Stimulated activated CD8-positive, alpha-beta memory T cell treated with anti-CD3 and anti-CD28 coated beads, Interleukin-15, amount 100 ng/mL, for 1 hour (primary cell): ENCODE results near the gene ECSIT.
"Not testable (repeated sequence)": the region's sequence is repeated elsewhere in the genome, so short reads cannot be mapped to it uniquely, and the experiment has no call there.

Experiments used
- DNase-seq: peaks from one replicate; pipeline ENCODE4 v3.0.0-alpha.2; 2020; ENCODE audit warnings: low read depth

The ECSIT gene, protein sequence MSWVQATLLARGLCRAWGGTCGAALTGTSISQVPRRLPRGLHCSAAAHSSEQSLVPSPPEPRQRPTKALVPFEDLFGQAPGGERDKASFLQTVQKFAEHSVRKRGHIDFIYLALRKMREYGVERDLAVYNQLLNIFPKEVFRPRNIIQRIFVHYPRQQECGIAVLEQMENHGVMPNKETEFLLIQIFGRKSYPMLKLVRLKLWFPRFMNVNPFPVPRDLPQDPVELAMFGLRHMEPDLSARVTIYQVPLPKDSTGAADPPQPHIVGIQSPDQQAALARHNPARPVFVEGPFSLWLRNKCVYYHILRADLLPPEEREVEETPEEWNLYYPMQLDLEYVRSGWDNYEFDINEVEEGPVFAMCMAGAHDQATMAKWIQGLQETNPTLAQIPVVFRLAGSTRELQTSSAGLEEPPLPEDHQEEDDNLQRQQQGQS

GRCh38 chr19:11528551-11529341, at the start of gene ECSIT:
Gene ECSIT, minus strand, starts transcription at chr19:11529134. Its CDS starts 9,964 bp downstream, at chr19:11519170.
- DNase-seq = peak; percentile 79

DNA sequence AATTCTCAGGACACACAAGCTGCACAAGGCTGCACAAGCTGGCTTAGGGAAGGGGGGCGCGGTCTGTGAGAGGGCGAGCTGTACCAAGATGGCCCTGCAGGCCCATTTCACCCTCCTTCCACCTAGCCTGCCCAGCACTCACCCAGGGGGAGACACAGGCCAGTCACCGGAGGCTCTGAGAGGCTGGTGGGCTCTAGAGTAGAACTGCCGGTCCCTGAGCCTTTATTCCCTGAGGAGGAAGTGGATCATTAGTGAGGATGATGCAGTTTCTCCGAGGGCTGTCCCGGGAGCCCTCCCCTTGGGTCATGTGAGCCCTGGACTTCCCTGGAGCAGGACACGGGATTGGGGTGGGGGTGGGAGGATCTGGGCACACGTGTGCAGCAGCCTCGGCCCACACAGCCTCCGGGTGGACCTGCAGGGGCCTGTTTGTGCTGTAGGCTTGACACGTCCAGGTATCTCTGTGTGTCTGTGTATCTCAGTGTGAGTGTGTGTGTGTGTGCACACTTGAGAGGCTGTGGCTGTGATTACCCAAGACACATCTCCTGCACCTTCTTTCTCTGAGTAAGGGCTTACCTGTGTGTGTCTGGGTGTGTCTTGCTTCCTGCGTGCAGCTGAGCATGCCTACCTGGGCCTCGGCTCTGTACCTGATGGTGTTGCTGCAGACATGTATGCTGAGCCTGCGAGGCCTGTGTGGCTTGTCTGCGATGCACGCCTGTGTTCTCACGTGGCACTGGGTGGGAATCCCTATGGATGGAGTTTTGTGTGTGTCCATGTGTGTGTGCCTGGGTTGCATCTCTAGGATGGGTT, 48.7 kb upstream of the ECSIT start, which contains the start of gene ACP5:
TSS of gene ACP5 (minus strand) at position 195 of the 807 bp plus-strand sequence. CDS start 328 bp downstream, outside the sequence.
- no peak for DNase-seq

- no peak for DNase-seq
Observed at GRCh38 chr19:11576227-11576626, 47.3 kb upstream of the ECSIT start.

GRCh38 chr19:11574689-11575088, 45.8 kb upstream of the ECSIT start:
- DNase-seq = no peak

GRCh38 chr19:11573763-11574162, 44.8 kb upstream of the ECSIT start:
- DNase-seq = not testable (repeated sequence)

GRCh38 chr19:11573354-11573753, 44.4 kb upstream of the ECSIT start:
- not testable (repeated sequence) for DNase-seq

DNA sequence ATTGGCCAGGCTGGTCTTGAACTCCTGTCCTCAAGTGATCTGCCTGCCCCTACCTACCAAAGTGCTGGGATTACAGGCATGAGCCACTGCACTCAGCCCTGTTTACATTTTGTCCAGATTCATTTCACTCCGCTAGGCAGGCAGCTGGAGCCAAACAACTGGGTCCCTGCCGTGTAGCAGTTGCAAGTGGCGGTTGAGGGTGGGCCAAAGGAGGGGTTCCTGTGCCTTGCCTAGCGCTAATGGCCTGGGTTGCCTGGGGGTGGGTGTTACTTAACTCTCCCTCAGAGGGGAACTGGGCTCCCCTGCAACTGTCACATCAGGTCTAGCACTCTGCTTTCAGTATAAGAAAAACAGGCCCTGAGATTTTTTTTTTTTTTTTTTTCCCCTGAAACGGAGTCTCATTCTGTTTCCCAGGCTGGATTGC, 41.1 kb upstream of the ECSIT start:
- no peak for DNase-seq

DNA sequence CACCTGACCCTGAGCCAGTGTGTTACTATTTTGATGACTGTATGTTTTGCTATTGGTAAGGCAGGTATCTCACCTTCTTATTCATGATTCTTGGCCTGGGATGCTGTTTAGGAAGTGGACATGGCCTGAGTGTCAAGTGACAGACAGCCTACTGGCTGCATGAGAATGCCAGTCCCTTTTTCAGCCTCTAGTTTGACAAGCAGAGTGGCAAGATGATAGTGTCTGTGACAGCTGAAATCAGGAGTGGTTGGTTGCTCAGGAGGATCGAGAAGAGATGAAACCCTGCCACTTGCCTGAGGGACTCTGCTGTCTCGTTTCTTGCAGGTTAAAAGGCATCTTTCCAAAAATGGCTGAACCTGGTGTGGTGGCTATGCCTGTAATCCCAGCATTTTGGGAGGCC, 37.2 kb upstream of the ECSIT start:
- DNase-seq = no peak

- DNase-seq = not testable (repeated sequence)
Observed at GRCh38 chr19:11565649-11565980, 36.7 kb upstream of the ECSIT start.

GRCh38 chr19:11564082-11564807, 35.3 kb upstream of the ECSIT start:
- DNase-seq = not testable (repeated sequence)

- DNase-seq = no peak
Observed at GRCh38 chr19:11563532-11563931, 34.6 kb upstream of the ECSIT start.

- no peak for DNase-seq
Observed at GRCh38 chr19:11560404-11561051, 31.6 kb upstream of the ECSIT start.

DNA sequence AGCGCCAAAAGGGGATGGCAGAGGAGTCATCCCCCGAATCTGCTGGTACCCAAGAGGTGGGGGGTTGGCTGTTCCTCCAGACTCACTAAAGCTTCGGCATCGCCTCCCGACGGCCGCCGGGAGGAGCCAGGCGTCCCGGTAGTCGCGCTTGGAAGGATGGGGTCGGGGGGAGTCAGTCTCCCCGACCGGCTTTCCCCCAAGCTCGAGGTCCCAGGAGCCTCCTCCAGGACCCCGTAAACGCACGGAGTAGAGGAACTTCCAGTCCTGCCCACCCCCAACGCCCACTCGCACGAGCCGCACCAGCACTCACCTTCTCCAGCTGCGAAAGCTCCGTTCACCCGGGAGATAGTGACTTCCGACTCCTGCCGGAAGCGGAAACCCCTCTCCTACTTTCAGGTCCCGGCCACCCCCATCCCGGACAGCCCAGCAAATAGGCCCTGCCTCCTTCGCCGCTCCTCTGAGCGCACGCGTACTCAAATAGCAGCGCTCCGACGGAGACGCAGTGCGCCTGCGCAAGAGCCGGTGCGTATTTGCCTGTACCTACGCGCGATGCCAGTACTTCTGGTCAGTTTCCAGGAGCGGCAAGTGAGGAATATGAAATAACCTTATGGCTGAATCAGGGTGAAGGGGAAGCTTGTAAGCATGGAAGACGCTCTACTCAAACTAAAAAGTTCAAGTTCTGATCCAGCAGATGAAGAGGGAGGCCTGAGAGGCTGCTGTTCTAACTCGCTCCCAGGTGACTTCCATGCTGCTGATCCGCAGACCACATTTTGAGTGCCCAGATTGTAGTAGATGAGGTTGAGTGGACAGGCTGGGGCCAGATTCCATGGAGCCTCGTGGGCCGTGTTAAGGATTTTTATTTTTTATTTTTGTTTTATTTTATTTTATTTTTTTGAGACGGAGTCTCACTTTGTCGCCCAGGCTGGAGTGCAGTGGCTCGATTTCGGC, 30.2 kb upstream of the ECSIT start, which contains the start of gene ELOF1:
TSS of gene ELOF1 (minus strand) at position 350 of the 948 bp plus-strand sequence. CDS start 4,883 bp downstream, outside the sequence.
- peak; percentile 91 for DNase-seq

- DNase-seq = no peak
Observed at GRCh38 chr19:11556634-11557420, 27.9 kb upstream of the ECSIT start.

- no peak for DNase-seq
Observed at GRCh38 chr19:11555246-11555645, 26.3 kb upstream of the ECSIT start.

DNA sequence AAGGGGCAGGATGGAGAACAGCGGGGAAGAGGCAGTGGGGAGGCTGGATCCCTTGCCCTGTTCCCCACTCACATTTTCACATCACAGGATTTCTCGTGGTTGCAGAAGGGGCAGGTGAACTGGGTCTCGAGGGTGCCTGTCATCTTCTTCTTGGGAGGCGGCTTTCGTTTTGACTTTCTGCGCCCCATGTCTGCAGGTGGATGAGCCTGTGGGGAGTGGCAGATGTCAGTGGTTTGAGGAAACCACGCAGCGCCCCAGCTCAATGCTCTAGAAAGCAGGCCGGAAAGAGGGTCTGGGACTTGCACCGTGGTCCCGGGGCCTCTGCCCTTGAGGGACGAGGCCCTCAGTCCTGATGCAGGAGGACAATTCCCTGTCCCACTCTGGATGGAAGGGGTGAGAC, 25.2 kb upstream of the ECSIT start:
- DNase-seq = no peak

DNA sequence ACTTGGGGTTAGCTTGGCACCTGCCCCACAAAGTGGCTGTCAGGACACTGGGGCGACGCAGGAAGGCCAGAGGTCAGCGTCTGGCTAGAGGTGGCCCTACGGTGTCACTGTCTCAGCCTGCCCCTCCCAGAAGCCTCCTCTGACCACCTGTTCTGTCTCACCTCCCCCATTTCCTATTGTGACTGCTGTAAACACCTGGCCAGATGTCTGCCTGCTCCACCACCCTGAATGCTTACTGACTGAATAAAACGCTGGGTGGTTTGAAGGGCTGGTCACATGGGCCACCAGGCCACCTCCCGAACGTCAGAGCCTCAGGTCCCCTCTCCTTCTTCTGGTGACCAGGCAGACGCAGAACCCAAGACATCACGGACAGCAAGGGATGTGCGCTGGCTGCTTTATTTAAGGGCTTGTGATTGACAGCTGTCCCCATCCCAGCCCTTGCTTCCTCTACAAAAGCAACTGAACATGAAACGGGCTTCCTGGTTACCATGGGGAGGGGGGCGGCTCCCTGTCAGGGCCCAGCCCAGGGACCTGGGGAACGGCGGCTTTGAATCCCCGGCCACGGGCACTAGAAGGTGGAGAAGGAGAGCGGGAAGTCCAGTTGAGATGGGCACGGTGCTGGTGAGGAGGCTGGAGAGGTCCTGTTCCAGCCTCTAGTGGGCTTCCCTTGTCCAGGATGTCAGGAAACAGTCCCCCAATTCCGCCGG, 23.9 kb upstream of the ECSIT start:
- DNase-seq = no peak

DNA sequence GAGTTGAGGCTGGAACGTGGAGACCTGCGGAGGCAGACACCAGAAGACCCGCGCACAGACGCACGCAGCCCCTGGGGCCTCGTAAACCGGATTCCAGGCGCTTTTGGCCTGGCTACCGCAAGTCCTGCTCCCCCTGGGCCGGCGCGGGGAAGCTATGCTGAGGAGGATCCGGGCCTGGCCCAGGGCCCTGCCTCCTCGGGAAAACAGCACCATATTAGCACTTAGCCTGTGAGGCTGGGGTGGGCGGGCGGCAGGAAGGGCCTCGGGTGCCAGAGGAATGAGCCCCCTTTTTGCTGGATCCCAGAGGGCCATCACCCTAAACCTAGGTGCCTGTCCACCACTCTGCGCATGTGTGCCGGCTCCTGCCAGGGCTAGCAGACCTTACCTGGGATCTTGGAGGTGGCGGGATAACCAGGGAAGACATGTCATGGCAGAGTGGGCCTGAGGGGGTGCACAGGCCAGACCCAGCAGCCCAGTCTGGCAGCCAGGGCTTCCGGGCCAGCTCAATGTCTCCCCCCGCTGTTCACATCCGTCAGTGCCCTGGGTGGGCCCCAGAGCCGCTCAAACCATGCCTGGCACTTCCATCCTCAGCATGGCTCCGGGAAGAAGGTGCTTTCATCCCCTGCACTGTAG, 22.8 kb upstream of the ECSIT start:
- no peak for DNase-seq
